Gastroesophageal sphincter (tissue), 4 donors: ENCODE measurements around the gene OXLD1. TPM values are rescaled to one million over a fixed set of nuclear protein-coding genes. Genes with fewer than 3 reads are reported as not detected.

ENCODE experiments used
- ATAC-seq: fragments of 150-250 bp; one replicate; pipeline ENCODE4 v1.9.1; 2016; ENCODE audit warnings: mild to moderate bottlenecking, moderate library complexity
- H3K27ac ChIP-seq, 4 donors: fragments of 200-600 bp; sonication (generic) in 3 of 4; 1 replicate in 3 of 4; 2 replicates in 1 of 4; pipeline ENCODE4 v1.5.1; 2016 to 2019
- H3K27me3 ChIP-seq: fragments of 200-600 bp; sonication (generic); one replicate; pipeline ENCODE4 v1.5.1; 2019
- H3K36me3 ChIP-seq, 2 donors: fragments of 200-600 bp; sonication (generic); one replicate each; pipeline ENCODE4 v1.5.1; 2019; ENCODE audit warnings: control low read depth in 1 of 2
- H3K4me1 ChIP-seq, 3 donors: fragments of 200-600 bp; sonication (generic); 1 replicate in 2 of 3; 2 replicates in 1 of 3; pipeline ENCODE4 v1.5.1; 2016 to 2019; ENCODE audit warnings: control low read depth in 2 of 3
- H3K4me3 ChIP-seq, 2 donors: fragments of 200-600 bp; sonication (generic); one replicate each; pipeline ENCODE4 v1.5.1; 2019; ENCODE audit warnings: mild to moderate bottlenecking in 1 of 2, moderate library complexity in 1 of 2
- H3K9me3 ChIP-seq, 3 donors: fragments of 200-600 bp; sonication (generic); one replicate each; pipeline ENCODE4 v1.5.1; 2017 to 2019; ENCODE audit warnings: control low read depth in 2 of 3
- EP300 ChIP-seq: sonication (generic); formaldehyde crosslinking; IDR thresholded peaks from one replicate; pipeline ENCODE4 v1.6.1; 2017; ENCODE audit warnings: antibody characterized with exemption, mild to moderate bottlenecking
- POLR2A ChIP-seq, 2 donors: fragments of 450-650 bp; IDR thresholded peaks; one replicate each; pipeline ENCODE4 v1.6.1; 2017; ENCODE audit warnings: antibody characterized with exemption in 2 of 2, mild to moderate bottlenecking in 2 of 2, moderate library complexity in 1 of 2
- POLR2AphosphoS5 ChIP-seq: sonication (generic); formaldehyde crosslinking; IDR thresholded peaks from one replicate; pipeline ENCODE4 v1.6.1; 2017; ENCODE audit warnings: antibody characterized with exemption
- WGBS, 2 donors: methylation state at CpG; one replicate each; pipeline ENCODE4 v1.1.5; 2018; ENCODE audit warnings: low coverage in 1 of 2; 5-methylcytosine and 5-hydroxymethylcytosine counted together
- total RNA-seq, 4 donors: library from RNA; depleted of rRNA; stranded (reverse); fragments of >200 nt; gene quantifications; one replicate each; pipeline ENCODE4 v1.1.0, GENCODE V29; 2016
- TF ChIP-seq, protein P1 (sequence below), 4 experiments: fragments of 200-600 bp in 2 of 4; fragments of 450-650 bp in 2 of 4; sonication (generic) in 1 of 4; IDR thresholded peaks; one replicate each; pipeline ENCODE4 v1.5.1; 2017 to 2019; ENCODE audit warnings: antibody characterized with exemption in 4 of 4, mild to moderate bottlenecking in 2 of 4, moderate library complexity in 2 of 4

Gene OXLD1
- total RNA-seq = 10 to 100 TPM; 19.4 to 31.8 (median 25.3) TPM

DNA sequence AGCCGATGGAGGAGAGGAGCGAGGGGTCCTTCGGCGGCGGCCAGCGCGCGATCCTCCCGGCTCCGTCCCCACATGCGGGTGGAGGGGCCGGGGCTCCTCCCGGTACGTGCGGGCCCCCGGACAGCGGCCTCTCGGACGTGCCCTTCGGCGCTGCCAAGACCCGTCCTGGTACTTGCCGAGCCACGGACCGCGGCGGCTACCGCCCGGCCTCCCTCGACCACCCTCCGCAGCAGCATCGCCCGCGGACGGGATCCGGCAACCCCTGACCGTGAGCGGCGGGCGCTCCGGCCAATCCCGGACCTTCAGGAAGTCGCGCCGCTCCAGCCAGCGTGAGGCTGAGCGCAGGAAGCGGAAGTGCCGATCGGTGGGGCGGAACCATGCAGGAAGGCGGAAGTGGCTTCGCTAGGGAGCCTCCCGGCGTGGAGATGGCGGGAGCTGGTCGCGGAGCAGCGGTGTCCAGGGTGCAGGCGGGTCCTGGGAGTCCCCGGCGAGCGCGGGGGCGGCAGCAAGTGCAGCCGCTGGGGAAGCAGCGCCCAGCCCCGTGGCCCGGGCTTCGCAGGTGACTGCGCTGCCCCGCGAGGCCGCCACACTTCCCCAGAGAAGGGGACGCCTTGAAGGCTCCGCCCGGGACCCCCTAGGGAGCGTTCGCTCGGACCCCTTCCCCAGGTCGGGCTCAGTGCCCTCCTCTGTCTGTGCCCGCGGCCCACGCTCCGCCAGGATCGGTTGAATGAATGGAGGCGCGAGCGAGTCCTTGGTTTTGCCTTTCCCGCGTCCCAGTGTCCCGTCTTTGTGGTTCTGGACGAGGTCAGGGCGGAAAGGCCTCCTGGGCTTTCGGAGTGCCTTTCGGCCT is at the start of gene OXLD1, which contains the start of gene CCDC137:
Gene OXLD1, minus strand, starts transcription at position 264 of the 850 bp plus-strand sequence. Its CDS starts 28 bp downstream, at position 236.
Gene CCDC137, plus strand, starts transcription at position 396 of the 850 bp plus-strand sequence. Its CDS starts 30 bp downstream, at position 426.
- Histone ChIP-seq H3K27me3 (no peaks in the 10 kb centered on the region), H3K9me3 (no peaks in the 10 kb centered on the region), H3K4me3 (peak within 1 kb of the TSS; percentile 76 to 88), H3K4me1 (peaks cover 0 to 40% (median 21%) of the 10 kb centered on the region in 3 donors), H3K27ac (peak within 1 kb of the TSS; percentile 76 to 97 (median 90)), H3K36me3 (peaks cover 0 to 42% of the 10 kb centered on the region in 2 donors)
- TF ChIP-seq EP300 = no peak
- peak; percentile 92 for TF ChIP-seq POLR2AphosphoS5
- TF ChIP-seq POLR2A (IDR thresholded peaks at IDR 0.05) = peak; percentile 80 to 82
- TF ChIP-seq, protein P1, sequence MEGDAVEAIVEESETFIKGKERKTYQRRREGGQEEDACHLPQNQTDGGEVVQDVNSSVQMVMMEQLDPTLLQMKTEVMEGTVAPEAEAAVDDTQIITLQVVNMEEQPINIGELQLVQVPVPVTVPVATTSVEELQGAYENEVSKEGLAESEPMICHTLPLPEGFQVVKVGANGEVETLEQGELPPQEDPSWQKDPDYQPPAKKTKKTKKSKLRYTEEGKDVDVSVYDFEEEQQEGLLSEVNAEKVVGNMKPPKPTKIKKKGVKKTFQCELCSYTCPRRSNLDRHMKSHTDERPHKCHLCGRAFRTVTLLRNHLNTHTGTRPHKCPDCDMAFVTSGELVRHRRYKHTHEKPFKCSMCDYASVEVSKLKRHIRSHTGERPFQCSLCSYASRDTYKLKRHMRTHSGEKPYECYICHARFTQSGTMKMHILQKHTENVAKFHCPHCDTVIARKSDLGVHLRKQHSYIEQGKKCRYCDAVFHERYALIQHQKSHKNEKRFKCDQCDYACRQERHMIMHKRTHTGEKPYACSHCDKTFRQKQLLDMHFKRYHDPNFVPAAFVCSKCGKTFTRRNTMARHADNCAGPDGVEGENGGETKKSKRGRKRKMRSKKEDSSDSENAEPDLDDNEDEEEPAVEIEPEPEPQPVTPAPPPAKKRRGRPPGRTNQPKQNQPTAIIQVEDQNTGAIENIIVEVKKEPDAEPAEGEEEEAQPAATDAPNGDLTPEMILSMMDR (IDR thresholded peaks at IDR 0.05) = no peak
- no CpG with 5 or more reads among the region's 96 CpGs for WGBS, 2 donors
- peak; percentile 99 for ATAC-seq

DNA sequence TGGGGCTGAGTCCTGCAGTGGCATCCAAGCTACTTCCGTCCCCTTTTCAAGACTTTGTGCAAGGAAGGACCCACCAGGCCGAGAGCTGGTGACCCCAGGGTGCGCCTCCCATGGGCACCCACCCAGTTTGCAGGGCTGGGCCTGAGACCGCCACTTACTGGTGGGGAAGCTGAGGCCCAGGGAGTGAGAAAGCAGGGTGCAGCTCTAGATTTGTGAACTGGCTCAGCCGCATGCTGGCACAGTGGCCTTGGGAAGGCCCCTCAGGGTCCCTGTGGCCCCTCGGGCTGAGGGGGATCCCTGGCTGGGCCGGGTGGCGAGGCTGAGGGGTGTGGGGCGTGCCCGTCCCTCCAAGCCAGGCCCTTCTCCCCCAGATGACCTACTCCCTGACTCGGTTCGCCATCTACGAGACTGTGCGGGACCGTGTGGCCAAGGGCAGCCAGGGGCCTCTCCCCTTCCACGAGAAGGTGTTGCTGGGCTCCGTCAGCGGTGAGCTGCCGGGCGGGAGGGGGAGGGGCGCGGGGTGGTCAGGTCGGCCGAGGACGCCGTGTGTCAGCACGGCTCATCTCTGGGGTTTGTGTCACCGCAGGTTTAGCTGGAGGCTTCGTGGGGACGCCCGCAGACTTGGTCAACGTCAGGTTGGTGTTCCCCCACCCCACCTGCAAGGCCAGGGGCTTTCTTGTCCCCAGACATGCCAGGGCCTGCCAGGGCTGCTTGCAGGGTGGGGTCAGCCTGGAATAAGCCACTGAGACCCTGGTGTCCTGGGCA is 48.9 kb upstream of the OXLD1 start:
- no peak for ATAC-seq
- H3K4me3 ChIP-seq = no peak overlapping the region
- peaks cover 0 to 25% of the 10 kb centered on the region in 2 donors for H3K36me3 ChIP-seq
- H3K27ac ChIP-seq = no peak overlapping the region
- TF ChIP-seq POLR2A (IDR thresholded peaks at IDR 0.05) (no peak), EP300 (no peak), POLR2AphosphoS5 (no peak)
- TF ChIP-seq, protein P1 (IDR thresholded peaks at IDR 0.05) = no peak
- peaks cover 0 to 37% (median 26%) of the 10 kb centered on the region in 3 donors for H3K4me1 ChIP-seq
- no CpG with 5 or more reads among the region's 32 CpGs for WGBS, 2 donors
- no peaks in the 10 kb centered on the region for H3K9me3 ChIP-seq
- H3K27me3 ChIP-seq = no peaks in the 10 kb centered on the region

DNA sequence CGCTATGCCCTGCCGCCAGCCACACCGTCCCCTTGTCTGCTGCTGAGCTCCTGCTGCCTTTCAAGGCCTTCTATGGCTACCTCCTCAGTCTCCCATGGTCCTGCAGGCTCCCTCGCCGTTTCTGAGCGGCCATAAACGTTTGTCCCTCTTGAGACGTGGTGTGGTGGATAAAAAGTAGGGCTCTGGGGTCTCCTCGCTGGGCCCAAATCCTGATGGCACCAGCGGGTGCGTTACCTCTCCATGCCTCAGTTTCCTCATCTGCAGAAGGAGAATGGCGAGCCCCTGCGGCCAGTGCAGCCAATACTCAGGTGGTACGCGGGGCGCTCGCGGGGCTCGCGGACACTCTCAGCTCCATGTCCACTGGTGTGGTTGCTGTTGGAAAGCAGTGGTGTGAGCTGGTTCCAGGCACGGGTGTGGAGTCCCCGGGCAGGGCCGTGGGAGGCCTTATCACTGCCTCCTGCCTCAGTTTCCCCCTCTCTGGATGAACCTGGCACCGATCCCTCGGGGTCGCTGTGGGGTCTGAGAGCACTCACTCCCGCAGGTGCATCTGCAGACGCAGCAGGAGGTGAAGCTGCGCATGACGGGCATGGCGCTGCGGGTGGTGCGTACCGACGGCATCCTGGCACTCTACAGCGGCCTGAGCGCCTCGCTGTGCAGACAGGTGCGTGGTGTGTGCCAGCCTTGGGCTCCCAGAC is 48.2 kb upstream of the OXLD1 start:
- Histone ChIP-seq H3K27ac (no peak overlapping the region), H3K36me3 (peaks cover 0 to 18% of the 10 kb centered on the region in 2 donors), H3K4me3 (no peak overlapping the region), H3K9me3 (no peaks in the 10 kb centered on the region), H3K27me3 (no peaks in the 10 kb centered on the region), H3K4me1 (peaks cover 0 to 41% (median 28%) of the 10 kb centered on the region in 3 donors)
- WGBS, 2 donors = 95% methylated on average over 14 of the region's 39 CpGs; no CpG with 5 or more reads in 1 of the 2 donors
- TF ChIP-seq POLR2A (IDR thresholded peaks at IDR 0.05) (no peak), POLR2AphosphoS5 (no peak)
- no peak for ATAC-seq

DNA sequence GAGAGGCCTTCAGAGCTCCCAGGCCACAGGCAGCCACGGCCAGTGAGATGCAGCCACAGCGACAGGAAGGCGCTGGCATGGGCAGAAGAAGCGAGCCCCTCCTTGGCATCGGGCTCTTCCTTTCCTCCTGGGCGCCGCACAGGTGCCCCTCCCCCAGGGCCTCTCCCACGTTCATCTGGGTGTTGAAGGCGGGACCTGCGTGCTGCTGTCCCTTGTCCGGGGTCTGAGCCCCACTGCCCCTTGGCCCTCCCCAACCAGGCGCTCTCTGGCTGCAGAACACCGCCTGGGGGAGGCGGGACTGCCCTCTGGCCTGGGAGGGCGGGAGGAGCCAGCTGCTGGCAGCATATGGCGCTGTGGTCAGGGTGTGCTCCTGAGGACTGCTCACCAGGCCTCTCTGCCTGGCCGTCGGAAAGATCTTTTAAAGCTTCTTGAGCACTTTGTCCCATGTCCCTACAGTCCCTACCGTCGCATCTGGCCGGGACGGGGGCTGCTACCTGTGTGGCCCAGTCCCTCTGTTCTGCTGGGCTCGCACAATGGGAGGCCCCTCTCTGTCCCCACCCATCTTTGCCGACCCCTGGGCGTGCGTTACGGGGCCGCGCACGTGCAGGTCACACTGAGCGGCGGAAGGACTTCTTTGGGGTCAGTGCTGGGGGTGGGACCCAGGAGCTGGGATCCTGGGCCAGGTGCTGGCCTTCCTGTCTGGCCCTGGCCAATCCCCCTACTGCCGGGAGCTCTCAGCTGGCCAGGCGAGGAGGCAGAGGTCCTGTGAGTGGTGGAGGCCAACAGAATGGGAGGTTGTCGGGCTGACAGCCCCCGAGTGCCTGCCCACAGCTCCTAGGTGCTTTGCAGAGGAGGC is 47.4 kb upstream of the OXLD1 start:
- peaks cover 0 to 16% of the 10 kb centered on the region in 2 donors for H3K36me3 ChIP-seq
- WGBS, 2 donors = 67 to 81% methylated on average over 3 of the region's 36 CpGs
- H3K27ac ChIP-seq = no peak overlapping the region
- no peaks in the 10 kb centered on the region for H3K9me3 ChIP-seq
- H3K27me3 ChIP-seq = no peaks in the 10 kb centered on the region
- peaks cover 0 to 41% (median 28%) of the 10 kb centered on the region in 3 donors for H3K4me1 ChIP-seq
- no peak for TF ChIP-seq POLR2AphosphoS5
- no peak for ATAC-seq
- no peak overlapping the region for H3K4me3 ChIP-seq

DNA sequence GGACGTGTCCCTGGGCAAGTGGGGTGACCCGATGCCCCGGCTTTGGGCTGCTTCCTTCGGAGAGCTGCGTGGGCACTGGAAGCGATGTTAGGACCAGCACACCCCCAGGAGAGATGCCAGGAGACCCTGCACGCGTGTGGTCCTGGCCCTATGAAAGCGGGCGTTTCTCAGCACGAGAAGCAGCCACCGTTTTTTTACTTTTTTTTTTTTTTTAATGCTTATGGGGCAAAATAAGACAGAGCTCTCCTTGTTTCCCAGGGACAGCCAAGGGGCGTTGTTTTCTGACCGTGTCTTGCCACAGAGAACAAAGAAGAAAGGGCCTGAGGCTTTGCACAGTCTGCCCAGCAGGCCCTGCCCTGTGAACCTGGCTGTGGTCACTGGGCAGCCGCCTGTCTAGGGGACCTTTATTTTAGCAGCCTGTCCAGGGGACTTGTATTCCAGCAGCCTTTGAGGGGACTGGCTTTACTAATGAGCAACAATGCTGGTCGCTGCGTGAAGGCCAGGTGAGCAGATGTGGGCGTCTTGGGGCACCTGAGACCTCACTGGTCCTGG is 46.7 kb upstream of the OXLD1 start:
- Histone ChIP-seq H3K36me3 (peaks cover 0 to 14% of the 10 kb centered on the region in 2 donors), H3K9me3 (no peaks in the 10 kb centered on the region), H3K27ac (peak overlapping the region in 2 of 4 donors; percentile 68 to 77), H3K27me3 (no peaks in the 10 kb centered on the region), H3K4me1 (peaks cover 0 to 41% (median 28%) of the 10 kb centered on the region in 3 donors), H3K4me3 (peak overlapping the region; percentile 75 to 87)
- TF ChIP-seq, protein P1 (IDR thresholded peaks at IDR 0.05) = no peak
- no peak for TF ChIP-seq EP300
- TF ChIP-seq POLR2A (IDR thresholded peaks at IDR 0.05) = no peak
- no peak for TF ChIP-seq POLR2AphosphoS5
- ATAC-seq = no peak
- 22 to 100% methylated on average over 1 to 12 of the region's 18 CpGs for WGBS, 2 donors
